K562 (cell line): Measurements from ENCODE around the gene PCOLCE2. TPM values are rescaled to one million over a fixed set of nuclear protein-coding genes. Genes with fewer than 3 reads are reported as not detected.

ENCODE experiments used
- ATAC-seq: fragments of 200-7000 bp; cut with Tn5 transposase; 3 replicates; pipeline ENCODE4 v1.9.1; 2020; ENCODE audit warnings: moderate library complexity
- BruUV-seq: library from RNA; stranded (reverse); fragments of 400-500 nt; replicated peaks from 2 replicates; lab custom pipeline; 2021; lab: Mats Ljungman, UMichigan
- CTCF ChIA-PET: fragments of 300-600 bp; formaldehyde crosslinking; extraction: SDS; loops from one replicate; lab custom pipeline; 2021; ENCODE audit warnings: low intra/inter-chr PET ratio; lab: Yijun Ruan, JAX
- POLR2A ChIA-PET: fragments of 300-600, 350-650 bp; sonication (Branson Sonifier 250); formaldehyde crosslinking; extraction: SDS; loops from one replicate; lab custom pipeline; 2021; ENCODE audit warnings: antibody characterized with exemption, inconsistent platforms; lab: Yijun Ruan, JAX
- DNase-seq, 4 experiments: peaks; one replicate each; pipeline versions ENCODE4 v3.0.0 to v3.0.0-alpha.2; 2011 to 2018; ENCODE audit warnings: low spot score in 3 of 4, mixed read lengths in 3 of 4; ENCODE audit errors: extremely low read depth in 1 of 4
- FAIRE-seq: peaks from 2 replicates; lab custom pipeline; 2011; peaks lifted over from hg19 to GRCh38; lab: Jason Lieb, UNC
- H2AFZ ChIP-seq: 2 replicates; pipeline ENCODE4 v1.6.0; 2011; ENCODE audit warnings: low read depth, low read length, control low read depth, inconsistent platforms
- H3K27ac ChIP-seq: fragments of 200-600 bp; 3 replicates; pipeline ENCODE4 v1.8.0; 2011; ENCODE audit warnings: low read depth, mild to moderate bottlenecking, control low read depth, inconsistent platforms, low read length, moderate library complexity, mixed read lengths; ENCODE audit errors: extremely low read depth
- H3K27me3 ChIP-seq, 2 experiments: fragments of 300-600 bp in 1 of 2; 2 replicates in 1 of 2; 3 replicates in 1 of 2; pipeline versions ENCODE4 v1.6.0 to v1.8.0; 2011; ENCODE audit warnings: inconsistent platforms in 2 of 2, low read length in 2 of 2, mild to moderate bottlenecking in 1 of 2, mixed read lengths in 1 of 2, moderate library complexity in 1 of 2; ENCODE audit not compliant: control insufficient read depth in 2 of 2, insufficient read depth in 2 of 2
- H3K36me3 ChIP-seq: fragments of 300-600 bp; 3 replicates; pipeline ENCODE4 v1.8.0; 2011; ENCODE audit warnings: mild to moderate bottlenecking, low read length, inconsistent platforms; ENCODE audit not compliant: control insufficient read depth, insufficient read depth
- H3K4me1 ChIP-seq, 2 experiments: fragments of 200-600 bp in 1 of 2; replicated peaks in 1 of 2; 2 replicates in 1 of 2; 3 replicates in 1 of 2; pipeline versions ENCODE4 v1.5.1 to v1.8.0; 2011; ENCODE audit warnings: inconsistent platforms in 2 of 2, low read length in 2 of 2, mild to moderate bottlenecking in 1 of 2, mixed read lengths in 1 of 2, moderate library complexity in 1 of 2; ENCODE audit not compliant: control insufficient read depth in 2 of 2, insufficient read depth in 2 of 2
- H3K4me2 ChIP-seq: 2 replicates; pipeline ENCODE4 v1.6.1; 2011; ENCODE audit warnings: low read length, control low read depth, inconsistent platforms, mixed read lengths; ENCODE audit not compliant: insufficient read depth
- H3K4me3 ChIP-seq: fragments of 200-600 bp; sonication (generic), shearing (Covaris generic); 2 replicates; pipeline ENCODE4 v1.5.1; 2016; ENCODE audit warnings: control low read depth, inconsistent platforms
- H3K79me2 ChIP-seq: fragments of 200-600 bp; 3 replicates; pipeline ENCODE4 v1.8.0; 2011; ENCODE audit warnings: low read length, inconsistent platforms; ENCODE audit not compliant: control insufficient read depth, insufficient read depth
- H3K9ac ChIP-seq, 2 experiments: 2 replicates each; pipeline versions ENCODE4 v1.6.0 to v1.6.1; 2011; ENCODE audit warnings: low read depth in 2 of 2, low read length in 2 of 2, control low read depth in 1 of 2, inconsistent platforms in 1 of 2, mild to moderate bottlenecking in 1 of 2, mixed read lengths in 1 of 2; ENCODE audit not compliant: insufficient read depth in 1 of 2
- H3K9me1 ChIP-seq: one replicate; pipeline ENCODE4 v1.6.0; 2011; ENCODE audit warnings: inconsistent platforms, mild to moderate bottlenecking, low read length, moderate library complexity; ENCODE audit not compliant: control insufficient read depth, insufficient read depth
- H3K9me3 ChIP-seq: replicated peaks from 2 replicates; pipeline ENCODE4 v1.5.1; 2011; ENCODE audit warnings: low read depth, low read length, inconsistent platforms; ENCODE audit not compliant: control insufficient read depth, insufficient read depth
- H4K20me1 ChIP-seq: replicated peaks from 2 replicates; pipeline ENCODE4 v1.6.1; 2011; ENCODE audit warnings: low read length, inconsistent platforms, mixed read lengths; ENCODE audit not compliant: control insufficient read depth, insufficient read depth
- BRCA1 ChIP-seq, 2 experiments: fragments of 450-650 bp in 1 of 2; sonication (generic) in 1 of 2; formaldehyde crosslinking in 1 of 2; IDR thresholded peaks; 2 replicates each; pipeline versions ENCODE4 v1.5.0 to v1.6.1; 2017 to 2020; ENCODE audit warnings: mild to moderate bottlenecking in 1 of 2, missing genetic modification reagents in 1 of 2
- CBX2 ChIP-seq: fragments of 200-600 bp; sonication (generic); IDR thresholded peaks from one replicate; pipeline ENCODE4 v1.6.1; 2012; ENCODE audit warnings: mild to moderate bottlenecking, low read length, inconsistent platforms; ENCODE audit not compliant: insufficient read depth, poor library complexity, severe bottlenecking
- CBX3 ChIP-seq, 2 experiments: IDR thresholded peaks; 1 replicate in 1 of 2; 2 replicates in 1 of 2; pipeline ENCODE4 v1.6.1; 2012; ENCODE audit warnings: inconsistent platforms in 2 of 2, low read length in 2 of 2, borderline replicate concordance in 1 of 2, control low read depth in 1 of 2
- ETS2 ChIP-seq: IDR thresholded peaks from 2 replicates; pipeline ENCODE4 v1.6.1; 2016; ENCODE audit warnings: borderline replicate concordance, missing genetic modification characterization, mild to moderate bottlenecking, moderate library complexity, missing compliant biosample characterization; ENCODE audit not compliant: poor library complexity, severe bottlenecking
- GTF2A2 ChIP-seq: IDR thresholded peaks from 2 replicates; pipeline ENCODE4 v1.6.1; 2016; ENCODE audit warnings: mild to moderate bottlenecking, missing genetic modification characterization, missing compliant biosample characterization
- LCOR ChIP-seq: sonication (generic); formaldehyde crosslinking; IDR thresholded peaks from 2 replicates; pipeline ENCODE4 v1.8.0; 2022; ENCODE audit warnings: mild to moderate bottlenecking, missing genetic modification reagents
- MYC ChIP-seq, 2 experiments: fragments of 250-450 bp in 1 of 2; sonication (Bioruptor Pico) in 1 of 2; IDR thresholded peaks; 2 replicates each; pipeline versions ENCODE4 v1.5.1 to v1.6.1; 2012 to 2021; ENCODE audit warnings: low read depth in 2 of 2, borderline replicate concordance in 1 of 2, improper control_type of control experiment in 1 of 2, low read length in 1 of 2, mild to moderate bottlenecking in 1 of 2, moderate library complexity in 1 of 2
- PYGO2 ChIP-seq: fragments of 450-650 bp; IDR thresholded peaks from 2 replicates; pipeline ENCODE4 v1.6.1; 2016; ENCODE audit warnings: mild to moderate bottlenecking, missing genetic modification characterization, moderate library complexity, missing compliant biosample characterization
- ZFP1 ChIP-seq: fragments of 450-650 bp; formaldehyde crosslinking; IDR thresholded peaks from 2 replicates; pipeline ENCODE4 v1.4.0; 2020; ENCODE audit warnings: mild to moderate bottlenecking, mixed read lengths
- ZFP30 ChIP-seq: fragments of 250-450 bp; sonication (Bioruptor Pico); IDR thresholded peaks from 2 replicates; pipeline ENCODE4 v1.8.0; 2022; ENCODE audit warnings: moderate library complexity, mild to moderate bottlenecking, inconsistent platforms, borderline replicate concordance
- ZNF311 ChIP-seq: fragments of 250-450 bp; sonication (Bioruptor Pico); IDR thresholded peaks from 2 replicates; pipeline ENCODE4 v1.4.0; 2020; ENCODE audit warnings: mild to moderate bottlenecking, moderate library complexity
- ZNF699 ChIP-seq: fragments of 250-450 bp; sonication (Bioruptor Pico); IDR thresholded peaks from 2 replicates; pipeline ENCODE4 v1.8.0; 2021; ENCODE audit warnings: mild to moderate bottlenecking, moderate library complexity; ENCODE audit not compliant: insufficient replicate concordance
- ZNF717 ChIP-seq: fragments of 250-450 bp; sonication (Bioruptor Pico); IDR thresholded peaks from 2 replicates; pipeline ENCODE4 v1.5.0; 2021
- ZNF76 ChIP-seq: fragments of 250-450 bp; sonication (Bioruptor Pico); IDR thresholded peaks from 2 replicates; pipeline ENCODE4 v1.4.0; 2020; ENCODE audit warnings: mild to moderate bottlenecking, moderate library complexity, borderline replicate concordance
- WGBS: fragments of 100-300 bp; shearing (Covaris generic); methylation state at CpG from one replicate; pipeline ENCODE4 v1.1.6; 2016; ENCODE audit warnings: low coverage, mixed read lengths; ENCODE audit not compliant: insufficient coverage; ENCODE audit errors: missing lambda C conversion rate; 5-methylcytosine and 5-hydroxymethylcytosine counted together
- in situ Hi-C: fragments of 300-500 bp; cut with MboI; formaldehyde crosslinking; loops from 4 replicates; pipeline ENCODE4 v1.15.0; 2018; ENCODE audit warnings: inconsistent platforms, mixed read lengths
- intact Hi-C: fragments of 100-400 bp; cut with micrococcal nuclease; formaldehyde crosslinking; loops from 2 replicates; pipeline ENCODE4 v1.14.2; 2022
- polyA plus RNA-seq, 8 experiments: library from polyadenylated mRNA; depleted of rRNA in 4 of 8; stranded (reverse) in 5 of 8; unstranded in 3 of 8; fragments of >200 nt; fragmentation: Nextera tagmentation in 2 of 8; fragmentation: Illumina TruSeq in 1 of 8; extraction: Ambion mirVana in 2 of 8; extraction: Trizol in 1 of 8; gene quantifications; 2 replicates each; pipeline versions ENCODE4 v1.2.1 to v1.2.3, GENCODE V29; 2011 to 2014; ENCODE audit warnings: inconsistent platforms in 1 of 8, missing spikeins in 1 of 8
- total RNA-seq, 7 experiments: library from RNA; depleted of rRNA in 6 of 7; stranded (reverse); fragments of >200 nt in 6 of 7; fragmentation: Illumina TruSeq in 2 of 7; extraction: Trizol in 2 of 7; gene quantifications; 2 replicates each; pipeline versions ENCODE4 v1.2.1 to v1.2.3, GENCODE V29; 2011 to 2021; ENCODE audit warnings: low replicate concordance in 1 of 7
- TF ChIP-seq, protein P1 (sequence below): sonication (generic); formaldehyde crosslinking; IDR thresholded peaks from 2 replicates; pipeline ENCODE4 v1.8.0; 2022; ENCODE audit warnings: mild to moderate bottlenecking, missing genetic modification reagents
- TF ChIP-seq, protein P2 (sequence below): fragments of 200-400 bp; formaldehyde crosslinking; IDR thresholded peaks from 2 replicates; pipeline ENCODE4 v1.6.1; 2017; ENCODE audit warnings: mild to moderate bottlenecking, low read depth, low read length, moderate library complexity
- TF ChIP-seq, protein P3 (sequence below): fragments of 450-650 bp; IDR thresholded peaks from 2 replicates; pipeline ENCODE4 v1.6.1; 2014; ENCODE audit warnings: low read depth, mild to moderate bottlenecking, moderate library complexity, borderline replicate concordance

Gene PCOLCE2
- total and polyA plus RNA-seq, 9 of the 15 experiments (the other 6 are each of a cell fraction or from before 2014, with no cell fraction given) = 0.18 to 1.2 (median 0.65) TPM

DNA sequence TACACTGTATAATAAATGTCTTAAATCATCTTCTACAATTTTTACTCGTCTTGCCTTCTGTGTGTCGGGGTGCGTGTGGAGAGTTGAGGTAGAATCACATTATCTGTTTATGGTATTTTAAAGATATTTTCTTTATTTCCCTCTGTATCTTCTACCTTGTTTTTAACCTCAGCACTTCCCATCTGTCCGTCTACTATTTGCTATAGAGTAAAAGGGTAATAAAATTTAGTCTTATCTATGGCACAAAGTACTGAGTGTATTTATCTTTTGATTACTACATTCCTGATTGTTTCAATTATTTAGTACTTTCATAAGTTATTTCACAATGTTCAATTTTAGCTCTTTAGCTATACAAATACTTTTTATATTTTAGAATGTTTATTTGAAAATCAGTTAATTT lies 102.9 kb downstream of the PCOLCE2 start:
- Histone ChIP-seq H3K4me1 (peaks cover 0 to 14% of the 10 kb centered on the region in 2 experiments; a peak in 3 of 5 replicates), H3K4me3 (no peak overlapping the region), H4K20me1 (no peaks in the 10 kb centered on the region), H2AFZ (no peak overlapping the region), H3K79me2 (no peaks in the 10 kb centered on the region), H3K9ac (no peak overlapping the region), H3K4me2 (no peak overlapping the region), H3K27me3 (no peaks in the 10 kb centered on the region), H3K36me3 (no peaks in the 10 kb centered on the region), H3K9me1 (no peaks in the 10 kb centered on the region), H3K9me3 (no peaks in the 10 kb centered on the region), H3K27ac (no peak overlapping the region)
- in situ Hi-C loops (no loop called here), intact Hi-C loops (no loop called here)
- BruUV-seq = no TSS peak
- FAIRE-seq (no peak), DNase-seq (no peak), ATAC-seq (no peak)
- ChIA-PET POLR2A (no interaction called here), CTCF (no interaction called here)
- WGBS = 76% methylated on average over 4 of the region's 4 CpGs
- TF ChIP-seq CBX3 (IDR thresholded peaks at IDR 0.05; ENCODE audit: borderline replicate concordance in 1 of 2, low read length in 2 of 2) (no peak), ZNF699 (CRISPR knock-in tag) (no peak), ZNF717 (no peak), ZFP1 (CRISPR knock-in tag) (no peak), BRCA1 (IDR thresholded peaks at IDR 0.05) (no peak), BRCA1 (CRISPR knock-in tag; IDR thresholded peaks at IDR 0.05) (no peak), LCOR (CRISPR knock-in tag) (no peak), ETS2 (no peak), MYC (IDR thresholded peaks at IDR 0.05; ENCODE audit: low read depth, low read length) (no peak), MYC (CRISPR knock-in tag; IDR thresholded peaks at IDR 0.05; ENCODE audit: borderline replicate concordance, low read depth) (no peak), ZNF311 (CRISPR knock-in tag) (no peak), PYGO2 (tag) (no peak), ZFP30 (CRISPR knock-in tag) (no peak), ZNF76 (CRISPR knock-in tag) (no peak), CBX2 (no peak), GTF2A2 (no peak)
- TF ChIP-seq, protein P1, sequence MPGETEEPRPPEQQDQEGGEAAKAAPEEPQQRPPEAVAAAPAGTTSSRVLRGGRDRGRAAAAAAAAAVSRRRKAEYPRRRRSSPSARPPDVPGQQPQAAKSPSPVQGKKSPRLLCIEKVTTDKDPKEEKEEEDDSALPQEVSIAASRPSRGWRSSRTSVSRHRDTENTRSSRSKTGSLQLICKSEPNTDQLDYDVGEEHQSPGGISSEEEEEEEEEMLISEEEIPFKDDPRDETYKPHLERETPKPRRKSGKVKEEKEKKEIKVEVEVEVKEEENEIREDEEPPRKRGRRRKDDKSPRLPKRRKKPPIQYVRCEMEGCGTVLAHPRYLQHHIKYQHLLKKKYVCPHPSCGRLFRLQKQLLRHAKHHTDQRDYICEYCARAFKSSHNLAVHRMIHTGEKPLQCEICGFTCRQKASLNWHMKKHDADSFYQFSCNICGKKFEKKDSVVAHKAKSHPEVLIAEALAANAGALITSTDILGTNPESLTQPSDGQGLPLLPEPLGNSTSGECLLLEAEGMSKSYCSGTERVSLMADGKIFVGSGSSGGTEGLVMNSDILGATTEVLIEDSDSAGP = no peak
- TF ChIP-seq, protein P2, sequence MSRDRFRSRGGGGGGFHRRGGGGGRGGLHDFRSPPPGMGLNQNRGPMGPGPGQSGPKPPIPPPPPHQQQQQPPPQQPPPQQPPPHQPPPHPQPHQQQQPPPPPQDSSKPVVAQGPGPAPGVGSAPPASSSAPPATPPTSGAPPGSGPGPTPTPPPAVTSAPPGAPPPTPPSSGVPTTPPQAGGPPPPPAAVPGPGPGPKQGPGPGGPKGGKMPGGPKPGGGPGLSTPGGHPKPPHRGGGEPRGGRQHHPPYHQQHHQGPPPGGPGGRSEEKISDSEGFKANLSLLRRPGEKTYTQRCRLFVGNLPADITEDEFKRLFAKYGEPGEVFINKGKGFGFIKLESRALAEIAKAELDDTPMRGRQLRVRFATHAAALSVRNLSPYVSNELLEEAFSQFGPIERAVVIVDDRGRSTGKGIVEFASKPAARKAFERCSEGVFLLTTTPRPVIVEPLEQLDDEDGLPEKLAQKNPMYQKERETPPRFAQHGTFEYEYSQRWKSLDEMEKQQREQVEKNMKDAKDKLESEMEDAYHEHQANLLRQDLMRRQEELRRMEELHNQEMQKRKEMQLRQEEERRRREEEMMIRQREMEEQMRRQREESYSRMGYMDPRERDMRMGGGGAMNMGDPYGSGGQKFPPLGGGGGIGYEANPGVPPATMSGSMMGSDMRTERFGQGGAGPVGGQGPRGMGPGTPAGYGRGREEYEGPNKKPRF = no peak
- TF ChIP-seq, protein P3, sequence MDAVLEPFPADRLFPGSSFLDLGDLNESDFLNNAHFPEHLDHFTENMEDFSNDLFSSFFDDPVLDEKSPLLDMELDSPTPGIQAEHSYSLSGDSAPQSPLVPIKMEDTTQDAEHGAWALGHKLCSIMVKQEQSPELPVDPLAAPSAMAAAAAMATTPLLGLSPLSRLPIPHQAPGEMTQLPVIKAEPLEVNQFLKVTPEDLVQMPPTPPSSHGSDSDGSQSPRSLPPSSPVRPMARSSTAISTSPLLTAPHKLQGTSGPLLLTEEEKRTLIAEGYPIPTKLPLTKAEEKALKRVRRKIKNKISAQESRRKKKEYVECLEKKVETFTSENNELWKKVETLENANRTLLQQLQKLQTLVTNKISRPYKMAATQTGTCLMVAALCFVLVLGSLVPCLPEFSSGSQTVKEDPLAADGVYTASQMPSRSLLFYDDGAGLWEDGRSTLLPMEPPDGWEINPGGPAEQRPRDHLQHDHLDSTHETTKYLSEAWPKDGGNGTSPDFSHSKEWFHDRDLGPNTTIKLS = no peak
